HEK293 (cell line): ENCODE results near the gene WDR20.

ENCODE experiments used
- ZNF138 ChIP-seq: fragments of 450-650 bp; formaldehyde crosslinking; IDR thresholded peaks from 2 replicates; pipeline ENCODE4 v1.5.1; 2016; ENCODE audit warnings: missing biosample characterization, missing genetic modification characterization, borderline replicate concordance
- TF ChIP-seq, protein P1 (sequence below): fragments of 450-650 bp; formaldehyde crosslinking; IDR thresholded peaks from 2 replicates; pipeline ENCODE4 v1.5.1; 2016; ENCODE audit warnings: missing biosample characterization, missing genetic modification characterization

GRCh38 chr14:102090713-102091112, 49.0 kb upstream of the WDR20 start:
- TF ChIP-seq, protein P1, sequence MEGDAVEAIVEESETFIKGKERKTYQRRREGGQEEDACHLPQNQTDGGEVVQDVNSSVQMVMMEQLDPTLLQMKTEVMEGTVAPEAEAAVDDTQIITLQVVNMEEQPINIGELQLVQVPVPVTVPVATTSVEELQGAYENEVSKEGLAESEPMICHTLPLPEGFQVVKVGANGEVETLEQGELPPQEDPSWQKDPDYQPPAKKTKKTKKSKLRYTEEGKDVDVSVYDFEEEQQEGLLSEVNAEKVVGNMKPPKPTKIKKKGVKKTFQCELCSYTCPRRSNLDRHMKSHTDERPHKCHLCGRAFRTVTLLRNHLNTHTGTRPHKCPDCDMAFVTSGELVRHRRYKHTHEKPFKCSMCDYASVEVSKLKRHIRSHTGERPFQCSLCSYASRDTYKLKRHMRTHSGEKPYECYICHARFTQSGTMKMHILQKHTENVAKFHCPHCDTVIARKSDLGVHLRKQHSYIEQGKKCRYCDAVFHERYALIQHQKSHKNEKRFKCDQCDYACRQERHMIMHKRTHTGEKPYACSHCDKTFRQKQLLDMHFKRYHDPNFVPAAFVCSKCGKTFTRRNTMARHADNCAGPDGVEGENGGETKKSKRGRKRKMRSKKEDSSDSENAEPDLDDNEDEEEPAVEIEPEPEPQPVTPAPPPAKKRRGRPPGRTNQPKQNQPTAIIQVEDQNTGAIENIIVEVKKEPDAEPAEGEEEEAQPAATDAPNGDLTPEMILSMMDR (tag by site-specific recombination): no peak
- TF ChIP-seq ZNF138 (tag by site-specific recombination): no peak
